ENCODE measurements around the gene C9orf50.
A peak's percentile ranks its signal among the peaks of the same experiment; 100 is the strongest.

The C9orf50 gene

GRCh38 chr9:129580211-129580915, 40.5 kb downstream of the C9orf50 start:
- DNase-seq (ENCODE audit: low read depth, low spot score) = no peak
- H3K4me3 ChIP-seq (ENCODE audit: low read length) = no peak overlapping the region

DNA sequence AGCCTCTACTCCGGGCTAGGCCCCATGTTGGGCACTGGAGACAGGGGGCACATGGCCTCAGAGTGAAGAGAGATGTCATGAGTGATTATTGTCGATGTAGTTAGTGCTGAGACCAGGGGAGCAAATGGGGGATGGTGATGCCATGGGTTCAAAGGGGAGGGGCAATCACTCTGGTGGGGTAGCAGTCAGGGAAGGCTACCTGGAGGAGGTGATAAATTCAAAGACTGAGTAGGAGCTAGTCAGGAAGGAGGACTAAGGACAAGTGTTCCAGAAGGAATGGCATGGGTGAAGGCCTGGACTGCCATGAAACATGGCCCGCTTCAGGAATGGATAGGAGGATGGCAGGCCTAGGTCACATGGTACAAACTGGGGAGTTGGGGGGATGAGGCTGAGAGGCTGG, 41.6 kb downstream of the C9orf50 start:
- DNase-seq (ENCODE audit: low read depth, low spot score) = no peak
- H3K4me3 ChIP-seq (ENCODE audit: low read length) = no peak overlapping the region

- H3K4me3 ChIP-seq (ENCODE audit: low read length) = no peak overlapping the region
- no peak for DNase-seq (ENCODE audit: low read depth, low spot score)
These were observed 44.1 kb downstream of the C9orf50 start for GRCh38 chr9:129576546-129577543.

DNA sequence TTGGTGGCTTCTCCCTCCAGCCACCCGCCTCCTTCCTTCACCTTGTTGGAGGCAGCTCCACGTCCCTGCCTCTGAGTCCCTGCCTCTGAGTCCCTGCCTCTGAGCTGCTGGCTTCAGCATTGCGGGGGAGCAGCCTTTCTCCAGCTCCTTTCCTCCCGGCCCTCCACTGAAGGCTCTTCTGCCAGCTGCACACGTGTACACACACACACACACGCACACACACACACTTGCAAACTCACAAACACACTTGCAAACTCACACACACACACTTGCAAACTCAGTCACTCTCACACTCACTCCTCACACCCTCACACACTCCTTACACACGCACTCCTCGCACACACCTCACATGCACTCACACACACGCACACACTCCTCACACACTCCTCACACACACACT, 45.1 kb downstream of the C9orf50 start:
- H3K4me3 ChIP-seq (ENCODE audit: low read length) = no peak overlapping the region
- no peak for DNase-seq (ENCODE audit: low read depth, low spot score)

- no peak for DNase-seq (ENCODE audit: low read depth, low spot score)
- no peak overlapping the region for H3K4me3 ChIP-seq (ENCODE audit: low read length)
These were observed 45.9 kb downstream of the C9orf50 start for GRCh38 chr9:129574911-129575585.

GRCh38 chr9:129573977-129574376, 46.9 kb downstream of the C9orf50 start:
- no peak for DNase-seq (ENCODE audit: low read depth, low spot score)
- no peak overlapping the region for H3K4me3 ChIP-seq (ENCODE audit: low read length)

GRCh38 chr9:129572517-129572916, 48.4 kb downstream of the C9orf50 start:
- no peak for DNase-seq (ENCODE audit: low read depth, low spot score)
- H3K4me3 ChIP-seq (ENCODE audit: low read length) = no peak overlapping the region

DNA sequence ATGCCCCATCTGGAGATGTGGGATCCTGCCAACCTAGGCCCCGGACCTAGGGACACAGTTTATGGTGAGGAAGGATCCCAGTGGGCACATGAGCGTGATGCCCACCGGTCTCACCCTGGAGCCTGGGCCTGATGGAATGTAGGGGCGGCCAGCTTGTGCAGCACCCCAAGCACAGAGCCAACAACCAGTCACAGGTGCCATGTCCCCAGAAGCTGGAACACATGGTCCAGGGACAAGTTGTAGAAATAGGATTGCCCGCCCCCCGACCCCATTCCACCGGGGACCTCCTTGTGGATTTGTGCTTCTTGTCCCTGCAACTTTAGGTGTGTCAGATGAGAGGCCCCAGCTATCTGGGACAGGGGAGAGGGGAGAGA, 48.9 kb downstream of the C9orf50 start:
- no peak for DNase-seq (ENCODE audit: low read depth, low spot score)
- no peak overlapping the region for H3K4me3 ChIP-seq (ENCODE audit: low read length)

- no peak overlapping the region for H3K4me3 ChIP-seq (ENCODE audit: low read length)
- DNase-seq (ENCODE audit: low read depth, low spot score) = no peak
These were observed 49.4 kb downstream of the C9orf50 start for GRCh38 chr9:129571298-129572051.

- no peak overlapping the region for H3K4me3 ChIP-seq (ENCODE audit: low read length)
- DNase-seq (ENCODE audit: low read depth, low spot score) = no peak
These were observed 50.2 kb downstream of the C9orf50 start for GRCh38 chr9:129570450-129571297.

DNA sequence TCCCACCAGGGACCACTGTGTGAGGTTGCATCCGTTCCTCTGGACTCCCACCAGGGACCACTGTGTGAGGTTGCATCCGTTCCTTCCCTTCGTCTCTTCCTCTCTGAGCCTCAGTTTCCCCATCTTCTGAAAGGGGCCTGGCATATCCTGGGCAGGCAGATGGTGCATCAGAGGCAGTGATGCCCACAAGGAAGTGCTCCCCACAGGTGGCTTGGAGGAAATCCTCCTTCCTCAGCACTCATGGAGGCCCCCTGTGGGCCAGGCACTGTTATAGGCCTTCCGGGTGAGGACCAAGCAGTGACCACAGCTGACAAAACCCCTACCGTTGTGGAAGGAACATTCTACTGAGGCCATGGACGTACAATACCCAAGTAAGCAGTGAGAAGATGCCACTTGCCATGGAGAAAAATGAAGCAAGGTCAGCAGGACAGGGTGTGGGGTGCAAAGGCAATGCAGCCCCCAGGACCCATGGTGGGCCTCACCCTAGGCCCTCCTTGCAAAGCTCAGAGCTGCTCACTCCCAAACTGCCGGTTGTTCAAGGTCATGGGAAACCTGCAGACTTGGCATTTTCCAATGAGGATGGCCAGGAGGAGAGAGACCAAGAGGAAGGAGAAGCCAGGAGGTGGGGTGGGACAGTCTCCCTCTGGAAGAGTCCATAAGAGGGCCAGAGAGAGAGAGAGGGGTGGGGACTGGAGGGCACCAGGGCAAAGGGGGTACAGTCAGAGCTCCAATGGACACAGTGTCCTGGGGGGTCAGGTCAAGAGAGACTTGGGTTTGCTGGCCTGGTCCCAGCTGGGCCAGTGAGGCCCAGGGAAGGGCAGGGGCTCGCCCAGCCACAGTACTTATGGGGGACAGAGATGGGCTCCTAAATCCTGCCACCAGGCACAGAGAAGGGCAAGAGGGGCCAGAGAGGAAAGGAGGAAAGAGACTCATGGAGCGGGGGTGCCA, 51.1 kb downstream of the C9orf50 start:
- H3K4me3 ChIP-seq (ENCODE audit: low read length) = no peak overlapping the region
- DNase-seq (ENCODE audit: low read depth, low spot score) = no peak

- peak overlapping the region; percentile 13; the same call in 1 of the 2 replicates for H3K4me3 ChIP-seq (ENCODE audit: low read length)
- no peak for DNase-seq (ENCODE audit: low read depth, low spot score)
These were observed 52.1 kb downstream of the C9orf50 start for GRCh38 chr9:129568560-129569501.

- no peak for DNase-seq (ENCODE audit: low read depth, low spot score)
- no peak overlapping the region for H3K4me3 ChIP-seq (ENCODE audit: low read length)
These were observed 52.9 kb downstream of the C9orf50 start for GRCh38 chr9:129567842-129568559.

- DNase-seq (ENCODE audit: low read depth, low spot score) = no peak
- H3K4me3 ChIP-seq (ENCODE audit: low read length) = no peak overlapping the region
These were observed 53.6 kb downstream of the C9orf50 start for GRCh38 chr9:129567329-129567728.

DNA sequence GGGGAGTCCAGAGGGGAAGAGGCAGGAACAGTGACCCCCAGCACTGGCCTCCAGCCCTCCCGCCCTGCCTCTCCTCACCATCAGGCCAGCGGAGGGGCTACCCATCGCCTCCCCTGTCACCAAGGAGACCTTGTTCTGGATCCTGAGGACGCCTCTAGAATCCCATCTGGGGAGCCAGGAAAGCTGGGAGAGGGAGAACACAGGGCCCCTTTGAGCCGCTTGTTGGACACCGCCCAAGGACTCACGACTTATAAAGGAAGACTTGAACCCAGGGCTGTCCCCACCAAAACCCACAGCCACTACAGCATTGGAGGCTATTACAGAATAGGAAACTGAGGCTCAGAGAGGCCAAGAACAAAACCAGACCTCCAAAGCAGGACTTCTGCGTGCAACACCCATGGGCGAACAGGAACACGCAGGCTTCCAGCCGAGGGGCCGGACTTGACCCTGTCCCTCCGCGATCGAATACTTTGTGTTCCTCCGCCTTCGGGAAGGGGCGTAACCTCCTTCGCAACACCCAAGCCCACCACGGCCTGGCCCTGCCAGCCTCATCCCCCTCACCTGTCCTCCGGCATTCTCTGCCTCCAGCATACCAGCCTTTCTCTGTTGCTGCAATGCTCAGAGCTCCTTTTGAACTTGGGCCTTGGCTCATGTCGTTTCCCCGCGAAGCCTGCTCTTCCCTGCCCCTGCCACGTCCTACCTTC, 54.2 kb downstream of the C9orf50 start:
- no peak for DNase-seq (ENCODE audit: low read depth, low spot score)
- no peak overlapping the region for H3K4me3 ChIP-seq (ENCODE audit: low read length)

Measured in Jurkat, Clone E6-1 (cell line).